Brain microvascular endothelial cell (primary cell): ENCODE results near the gene HOXD9.

Source experiments
- DNase-seq: peaks from one replicate; pipeline ENCODE4 v3.0.0-alpha.2; 2020
- H3K27ac ChIP-seq: fragments of 250-450 bp; sonication (Bioruptor Pico); 2 replicates; pipeline ENCODE4 v1.5.1; 2020; ENCODE audit warnings: mild to moderate bottlenecking, moderate library complexity
- H3K27me3 ChIP-seq: fragments of 250-450 bp; sonication (Bioruptor Pico); replicated peaks from 2 replicates; pipeline ENCODE4 v1.5.1; 2020; ENCODE audit warnings: mild to moderate bottlenecking
- H3K36me3 ChIP-seq: fragments of 250-450 bp; sonication (Bioruptor Pico); replicated peaks from 2 replicates; pipeline ENCODE4 v1.5.1; 2020; ENCODE audit warnings: mild to moderate bottlenecking
- H3K4me3 ChIP-seq: 2 replicates; pipeline ENCODE4 v1.5.1; 2011; ENCODE audit warnings: low read depth, mild to moderate bottlenecking, control low read depth, low read length, moderate library complexity
- in situ Hi-C: cut with HindIII; loops from 2 replicates; pipeline ENCODE4 v1.10.0; 2017; ENCODE audit warnings: low sequenced_read_pairs, low pct_ligation_motif_present
- TF ChIP-seq, protein P1 (sequence below): IDR thresholded peaks from 2 replicates; pipeline ENCODE4 v1.5.1; 2011; ENCODE audit warnings: low read depth, mild to moderate bottlenecking, moderate library complexity, low read length, control low read depth, inconsistent platforms; ENCODE audit errors: missing control alignments

Gene HOXD9

DNA sequence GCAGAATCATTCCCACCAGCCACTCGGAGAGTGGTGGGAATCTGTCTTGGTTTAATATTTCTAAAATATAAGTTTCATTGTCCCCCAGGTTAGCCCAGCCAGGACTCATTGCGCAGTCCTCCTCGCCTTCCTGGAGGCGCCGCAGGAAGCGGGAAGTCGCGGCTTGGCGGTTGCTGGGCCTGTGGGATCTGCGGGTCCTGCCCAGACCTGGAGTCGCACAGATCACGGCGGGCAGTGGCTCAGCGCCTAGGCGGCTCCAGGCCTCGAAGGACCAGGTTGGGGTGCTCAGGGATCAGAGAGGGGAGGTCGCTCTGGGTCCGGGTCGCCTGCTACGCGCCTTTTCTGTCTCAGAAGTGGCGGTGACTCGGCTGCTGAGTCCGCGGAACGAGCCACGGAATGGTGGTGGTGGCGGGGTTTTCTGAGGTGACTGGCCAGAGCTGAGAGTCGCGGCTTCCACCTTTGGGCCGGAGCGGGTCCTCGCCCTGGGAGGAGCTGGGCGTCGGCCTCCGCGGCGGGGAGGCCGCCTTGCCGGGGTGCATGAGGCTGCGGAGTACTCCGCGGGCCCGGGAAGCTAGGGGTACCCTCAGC lies 37.2 kb downstream of the HOXD9 start:
- no peak for DNase-seq
- TF ChIP-seq, protein P1, sequence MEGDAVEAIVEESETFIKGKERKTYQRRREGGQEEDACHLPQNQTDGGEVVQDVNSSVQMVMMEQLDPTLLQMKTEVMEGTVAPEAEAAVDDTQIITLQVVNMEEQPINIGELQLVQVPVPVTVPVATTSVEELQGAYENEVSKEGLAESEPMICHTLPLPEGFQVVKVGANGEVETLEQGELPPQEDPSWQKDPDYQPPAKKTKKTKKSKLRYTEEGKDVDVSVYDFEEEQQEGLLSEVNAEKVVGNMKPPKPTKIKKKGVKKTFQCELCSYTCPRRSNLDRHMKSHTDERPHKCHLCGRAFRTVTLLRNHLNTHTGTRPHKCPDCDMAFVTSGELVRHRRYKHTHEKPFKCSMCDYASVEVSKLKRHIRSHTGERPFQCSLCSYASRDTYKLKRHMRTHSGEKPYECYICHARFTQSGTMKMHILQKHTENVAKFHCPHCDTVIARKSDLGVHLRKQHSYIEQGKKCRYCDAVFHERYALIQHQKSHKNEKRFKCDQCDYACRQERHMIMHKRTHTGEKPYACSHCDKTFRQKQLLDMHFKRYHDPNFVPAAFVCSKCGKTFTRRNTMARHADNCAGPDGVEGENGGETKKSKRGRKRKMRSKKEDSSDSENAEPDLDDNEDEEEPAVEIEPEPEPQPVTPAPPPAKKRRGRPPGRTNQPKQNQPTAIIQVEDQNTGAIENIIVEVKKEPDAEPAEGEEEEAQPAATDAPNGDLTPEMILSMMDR: no peak
- in situ Hi-C loops: no loop called here
- Histone ChIP-seq H3K36me3 (no peaks in the 10 kb centered on the region), H3K27ac (no peak overlapping the region), H3K27me3 (peaks cover 96% of the 10 kb centered on the region), H3K4me3 (no peak overlapping the region)

DNA sequence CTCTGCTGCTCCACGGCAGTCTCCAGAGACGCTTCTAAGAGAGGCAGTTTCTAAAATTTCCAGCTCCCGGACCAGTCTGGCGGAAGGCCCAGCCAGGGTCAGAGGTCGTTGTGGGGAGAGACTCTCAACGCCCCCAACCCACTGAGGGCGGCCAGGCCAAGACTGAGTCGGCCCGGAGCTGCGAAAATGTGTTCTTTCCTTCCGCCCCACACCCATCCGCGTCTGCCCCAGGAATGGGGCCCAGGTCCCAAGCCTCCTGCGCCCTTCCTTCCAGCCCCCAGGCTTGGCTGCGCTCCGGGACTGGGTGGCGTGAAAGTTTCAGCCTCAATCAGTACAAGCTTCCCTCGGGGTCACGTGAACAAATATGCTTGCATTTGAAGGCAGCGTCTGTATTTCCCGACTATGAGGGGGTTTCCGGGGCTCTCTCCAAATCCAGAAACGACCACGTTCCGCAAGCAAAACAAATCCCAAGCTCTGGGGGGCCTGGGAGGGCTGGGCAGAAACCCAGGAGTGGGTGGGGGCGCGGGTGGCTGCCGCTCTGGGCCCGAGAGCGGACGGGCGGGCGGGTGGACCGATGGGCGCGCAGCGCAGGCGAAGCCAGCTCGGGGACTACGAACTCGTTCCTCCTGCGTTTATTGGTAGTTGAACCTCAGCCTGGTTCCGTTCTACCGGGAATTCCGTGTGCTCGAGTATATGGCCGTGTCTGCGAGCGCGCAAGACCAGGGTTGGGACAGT lies 37.9 kb downstream of the HOXD9 start:
- TF ChIP-seq, protein P1: no peak
- in situ Hi-C loops: no loop called here
- peaks cover 96% of the 10 kb centered on the region for H3K27me3 ChIP-seq
- no peak overlapping the region for H3K27ac ChIP-seq
- H3K36me3 ChIP-seq: no peaks in the 10 kb centered on the region
- H3K4me3 ChIP-seq: no peak overlapping the region
- DNase-seq: no peak

DNA sequence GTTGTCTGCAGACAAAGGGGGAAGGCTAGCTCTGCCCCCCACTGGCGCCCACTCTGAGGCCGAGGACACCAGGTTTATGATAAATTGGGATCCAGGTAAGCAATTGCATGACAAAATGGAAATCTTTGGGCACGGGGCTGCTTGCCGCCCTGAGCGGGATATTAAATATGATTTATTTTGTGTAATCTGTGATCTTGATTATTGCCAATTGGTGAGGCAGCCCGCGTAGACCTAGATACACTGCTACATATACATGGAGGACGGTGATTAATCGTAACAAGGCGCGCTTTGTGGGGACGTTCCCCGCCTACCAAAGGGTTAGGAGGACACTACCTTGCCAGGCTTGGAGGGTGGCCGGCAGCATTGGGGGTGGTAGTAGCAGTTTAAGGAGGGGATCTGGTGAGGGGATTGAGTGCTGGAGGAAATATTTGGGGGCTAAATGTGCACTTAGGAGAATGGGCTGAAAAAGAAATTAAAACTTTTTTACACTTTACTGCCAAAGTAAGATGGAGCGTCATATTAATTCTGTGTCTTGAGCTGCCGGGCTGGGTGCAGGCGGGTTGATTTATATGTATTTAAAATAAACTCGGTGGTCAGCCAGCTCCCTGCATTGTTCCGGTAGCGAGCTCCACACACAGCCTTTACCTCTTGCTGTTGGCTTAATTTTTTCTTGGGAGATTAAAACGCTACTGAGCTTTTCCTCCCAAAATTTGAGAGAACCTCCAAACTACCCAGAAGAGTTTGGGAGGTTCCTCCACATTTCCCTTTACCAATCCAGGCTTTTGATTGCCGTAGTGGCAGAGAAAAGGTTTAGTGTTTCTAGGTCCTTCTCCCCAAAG lies 38.7 kb downstream of the HOXD9 start:
- no peak for DNase-seq
- Histone ChIP-seq H3K36me3 (no peaks in the 10 kb centered on the region), H3K27me3 (peaks cover 96% of the 10 kb centered on the region), H3K27ac (no peak overlapping the region), H3K4me3 (no peak overlapping the region)
- TF ChIP-seq, protein P1: no peak
- in situ Hi-C loops: no loop called here

DNA sequence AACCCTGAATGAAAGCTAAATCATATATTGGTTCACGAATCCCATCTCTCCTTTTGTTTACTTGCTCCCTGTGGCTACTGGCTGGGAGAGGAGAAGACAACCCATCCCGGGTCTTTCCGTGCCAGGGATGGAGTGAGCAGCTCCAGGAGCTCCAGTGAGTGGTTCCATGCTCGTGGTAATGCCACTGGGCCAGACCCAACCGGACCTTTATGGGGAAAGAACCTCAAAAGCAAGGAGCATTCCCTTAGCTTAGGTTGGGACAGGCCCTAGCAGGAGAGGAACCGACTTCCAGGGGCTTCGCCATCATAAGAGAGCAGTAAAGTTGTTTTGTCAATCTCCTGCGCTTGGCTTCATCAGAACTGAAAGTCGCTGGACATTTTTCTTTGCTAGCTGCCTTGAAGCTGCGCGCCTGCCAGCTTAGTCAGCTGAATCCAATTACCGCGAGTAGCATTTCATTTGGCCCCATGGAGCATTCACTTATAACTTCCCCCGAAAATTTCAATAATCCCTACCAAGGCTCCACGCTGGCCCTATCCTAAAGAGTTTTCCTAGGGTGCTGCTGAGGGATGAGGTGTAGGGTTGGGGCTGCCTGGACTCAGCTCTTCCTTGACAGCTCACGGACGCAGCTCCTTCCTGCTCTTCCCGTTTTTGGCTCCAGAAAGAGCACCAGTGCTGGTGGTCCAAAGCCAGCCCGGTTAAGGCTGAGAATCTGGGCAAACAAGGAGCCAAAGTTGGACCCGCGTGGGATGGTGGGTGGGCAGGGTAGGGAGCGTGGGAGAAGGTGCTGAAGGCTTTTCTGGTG lies 39.5 kb downstream of the HOXD9 start:
- peaks cover 96% of the 10 kb centered on the region for H3K27me3 ChIP-seq
- H3K4me3 ChIP-seq: no peak overlapping the region
- no peak overlapping the region for H3K27ac ChIP-seq
- in situ Hi-C loops: no loop called here
- H3K36me3 ChIP-seq: no peaks in the 10 kb centered on the region
- TF ChIP-seq, protein P1: no peak
- DNase-seq: no peak

DNA sequence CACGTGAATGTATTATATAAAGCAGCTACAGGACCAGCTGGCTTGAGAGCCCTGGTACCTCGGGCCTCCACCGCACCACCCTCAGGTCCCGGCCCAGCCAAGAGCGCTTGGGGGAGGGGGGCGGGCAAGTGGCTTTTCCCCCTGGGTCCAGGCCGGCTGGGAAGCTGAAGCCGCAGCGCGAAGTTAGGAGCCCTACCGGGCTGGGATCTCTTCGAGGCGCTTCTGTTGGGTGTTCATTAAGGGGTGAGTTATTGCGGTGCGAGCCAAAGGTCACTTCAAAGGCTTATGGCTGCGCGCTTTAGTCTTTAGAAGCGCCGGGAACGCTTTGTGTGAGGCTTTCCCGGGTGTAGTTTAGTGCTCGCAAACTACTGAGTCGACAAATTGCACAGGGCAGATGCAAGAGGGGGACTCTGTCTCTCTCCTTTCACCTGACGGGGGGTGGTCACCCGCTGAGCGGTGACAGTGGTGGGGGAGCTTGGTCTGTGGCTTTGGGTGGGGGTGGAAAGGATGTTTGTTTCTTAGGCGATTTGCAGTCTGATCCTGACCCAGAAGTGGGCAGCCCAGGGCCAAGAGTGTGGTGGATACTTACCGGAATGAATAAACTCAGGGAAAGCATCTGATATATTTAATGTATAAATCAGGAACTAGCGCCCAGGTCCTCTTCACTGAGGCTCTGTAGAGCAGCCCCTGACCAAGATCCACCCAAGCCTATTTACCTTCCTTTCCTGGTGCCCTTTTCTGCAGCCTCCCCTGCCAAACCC lies 40.6 kb downstream of the HOXD9 start:
- in situ Hi-C loops: no loop called here
- peaks cover 91% of the 10 kb centered on the region for H3K27me3 ChIP-seq
- no peak overlapping the region for H3K27ac ChIP-seq

More for the DNA sequence above, 40.6 kb downstream of the HOXD9 start:
- TF ChIP-seq, protein P1: no peak
- H3K36me3 ChIP-seq: no peaks in the 10 kb centered on the region
- H3K4me3 ChIP-seq: no peak overlapping the region
- DNase-seq: no peak
